Testis (tissue), 2 donors: ENCODE measurements around the gene CCNL2.

ENCODE experiments used
- CTCF ChIP-seq, 3 experiments: fragments of 450-650 bp in 2 of 3; fragments of 200-600 bp in 1 of 3; sonication (generic) in 1 of 3; IDR thresholded peaks; one replicate each; pipeline ENCODE4 v1.5.1; 2016 to 2019; ENCODE audit warnings: antibody characterized with exemption in 3 of 3, mild to moderate bottlenecking in 2 of 3, moderate library complexity in 1 of 3
- POLR2A ChIP-seq: fragments of 450-650 bp; IDR thresholded peaks from one replicate; pipeline ENCODE4 v1.6.1; 2017; ENCODE audit warnings: antibody characterized with exemption, mild to moderate bottlenecking, moderate library complexity

- TF ChIP-seq CTCF (IDR thresholded peaks at IDR 0.05) (no peak), POLR2A (no peak)
Measured at GRCh38 chr1:1345860-1346500, 53.2 kb downstream of the CCNL2 start.
